GM18951 (cell line): ENCODE data around the gene RBFOX2.
"Not testable (repeated sequence)": the region's sequence is repeated elsewhere in the genome, so short reads cannot be mapped to it uniquely, and the experiment has no call there.

ENCODE experiments used
- POLR2A ChIP-seq: IDR thresholded peaks from 4 replicates; pipeline ENCODE4 v1.6.1; 2011; ENCODE audit warnings: mild to moderate bottlenecking; ENCODE audit not compliant: insufficient read length, insufficient read depth; ENCODE audit errors: extremely low read depth
- in situ Hi-C: fragments of 300-500 bp; cut with MboI; formaldehyde crosslinking; loops from one replicate; pipeline ENCODE4 v1.12.0; 2022; ENCODE audit warnings: low sequenced_read_pairs, mixed read lengths, inconsistent platforms; ENCODE audit not compliant: unreplicated experiment

The RBFOX2 gene

GRCh38 chr22:36026741-36027140 is 1.9 kb downstream of the RBFOX2 start:
- in situ Hi-C loops, result no loop called here
- no peak for TF ChIP-seq POLR2A

GRCh38 chr22:36022697-36023096 is 5.9 kb downstream of the RBFOX2 start:
- no peak for TF ChIP-seq POLR2A
- in situ Hi-C loops, result no loop called here

- TF ChIP-seq POLR2A, result no peak
- in situ Hi-C loops, result no loop called here
Observed at GRCh38 chr22:36022162-36022561, 6.5 kb downstream of the RBFOX2 start.

- in situ Hi-C loops, result no loop called here
- TF ChIP-seq POLR2A, result no peak
Observed at GRCh38 chr22:36021606-36022153, 6.9 kb downstream of the RBFOX2 start.

GRCh38 chr22:36020865-36021264 is 7.8 kb downstream of the RBFOX2 start:
- in situ Hi-C loops, result not testable (repeated sequence)

GRCh38 chr22:36017651-36018091 is 11.0 kb downstream of the RBFOX2 start:
- in situ Hi-C loops, result no loop called here

GRCh38 chr22:36016684-36017083 is 11.9 kb downstream of the RBFOX2 start:
- TF ChIP-seq POLR2A, result no peak
- in situ Hi-C loops, result no loop called here

More at GRCh38 chr22:36017651-36018091, 11.0 kb downstream of the RBFOX2 start:
- TF ChIP-seq POLR2A, result no peak

GRCh38 chr22:36015811-36016529 is 12.7 kb downstream of the RBFOX2 start:
- TF ChIP-seq POLR2A, result no peak
- in situ Hi-C loops, result no loop called here

- no peak for TF ChIP-seq POLR2A
- in situ Hi-C loops, result no loop called here
Observed at GRCh38 chr22:36015155-36015810, 13.3 kb downstream of the RBFOX2 start.

GRCh38 chr22:36014546-36015074 is 14.0 kb downstream of the RBFOX2 start:
- TF ChIP-seq POLR2A, result no peak
- in situ Hi-C loops, result no loop called here

GRCh38 chr22:36012332-36012731 is 16.3 kb downstream of the RBFOX2 start:
- no peak for TF ChIP-seq POLR2A
- in situ Hi-C loops, result no loop called here

GRCh38 chr22:36010882-36011281 is 17.7 kb downstream of the RBFOX2 start:
- in situ Hi-C loops, result no loop called here
- TF ChIP-seq POLR2A, result no peak

GRCh38 chr22:36010090-36010489 is 18.5 kb downstream of the RBFOX2 start:
- no peak for TF ChIP-seq POLR2A
- in situ Hi-C loops, result no loop called here

GRCh38 chr22:36009085-36009484 is 19.5 kb downstream of the RBFOX2 start:
- in situ Hi-C loops, result no loop called here
- TF ChIP-seq POLR2A, result no peak

- in situ Hi-C loops, result no loop called here
- no peak for TF ChIP-seq POLR2A
Observed at GRCh38 chr22:36008565-36008964, 20.1 kb downstream of the RBFOX2 start.
